OCI-M2 (cell line): ENCODE measurements around the gene TBX15.

Experiments used
- DNase-seq: peaks from one replicate; lab custom pipeline; 2025; ENCODE audit not compliant: unreplicated experiment; lab: John Stamatoyannopoulos, UW

Gene TBX15

GRCh38 chr1:118988186-118989005, at the start of gene TBX15:
Gene TBX15, minus strand, starts transcription at chr1:118988343. Its CDS starts 548 bp downstream, at chr1:118987795.
- DNase-seq, result no peak

GRCh38 chr1:119034359-119034758, 46.2 kb upstream of the TBX15 start:
- DNase-seq, result no peak

GRCh38 chr1:119032986-119033385, 44.8 kb upstream of the TBX15 start:
- DNase-seq, result no peak

GRCh38 chr1:119027759-119028158, 39.6 kb upstream of the TBX15 start:
- DNase-seq, result no peak

GRCh38 chr1:119026956-119027355, 38.8 kb upstream of the TBX15 start:
- no peak for DNase-seq

- DNase-seq, result no peak
Observed at GRCh38 chr1:119015547-119015946, 27.4 kb upstream of the TBX15 start.

- no peak for DNase-seq
Observed at GRCh38 chr1:119012383-119012782, 24.2 kb upstream of the TBX15 start.

GRCh38 chr1:119011706-119012105, 23.6 kb upstream of the TBX15 start:
- DNase-seq, result no peak

- no peak for DNase-seq
Observed at GRCh38 chr1:119011116-119011515, 23.0 kb upstream of the TBX15 start.

- DNase-seq, result no peak
Observed at GRCh38 chr1:119010201-119010600, 22.1 kb upstream of the TBX15 start.

- no peak for DNase-seq
Observed at GRCh38 chr1:119009312-119009655, 21.1 kb upstream of the TBX15 start.

GRCh38 chr1:119008483-119009311, 20.6 kb upstream of the TBX15 start:
- DNase-seq, result no peak

- no peak for DNase-seq
Observed at GRCh38 chr1:119007670-119008482, 19.7 kb upstream of the TBX15 start.

- DNase-seq, result no peak
Observed at GRCh38 chr1:119007339-119007669, 19.2 kb upstream of the TBX15 start.

- no peak for DNase-seq
Observed at GRCh38 chr1:119006406-119007279, 18.5 kb upstream of the TBX15 start.

GRCh38 chr1:119005724-119006405, 17.7 kb upstream of the TBX15 start:
- no peak for DNase-seq

GRCh38 chr1:119004781-119005180, 16.6 kb upstream of the TBX15 start:
- no peak for DNase-seq

- no peak for DNase-seq
Observed at GRCh38 chr1:119004129-119004527, 16.0 kb upstream of the TBX15 start.

- no peak for DNase-seq
Observed at GRCh38 chr1:119003413-119004128, 15.4 kb upstream of the TBX15 start.
